GM23338 (cell line): Measurements from ENCODE around the gene C1QTNF7. TPM values are rescaled to one million over a fixed set of nuclear protein-coding genes. Genes with fewer than 3 reads are reported as not detected.

ENCODE experiments used
- ATAC-seq: fragments of 200-7000 bp; cut with Tn5 transposase; 3 replicates; pipeline ENCODE4 v1.9.1; 2020
- DNase-seq: peaks from one replicate; pipeline ENCODE4 v3.0.0-alpha.2; 2015; ENCODE audit warnings: low spot score
- H2AFZ ChIP-seq: fragments of 200-600 bp; sonication (generic); 2 replicates; pipeline ENCODE4 v1.8.0; 2016; ENCODE audit warnings: antibody characterized with exemption, mild to moderate bottlenecking, moderate library complexity
- H3F3A ChIP-seq: fragments of 200-600 bp; sonication (generic); replicated peaks from 2 replicates; pipeline ENCODE4 v1.8.0; 2017; ENCODE audit warnings: antibody characterized with exemption, mixed run types, low read depth
- H3K27ac ChIP-seq: fragments of 200-600 bp; sonication (generic); 2 replicates; pipeline ENCODE4 v1.6.1; 2016; ENCODE audit warnings: low read depth
- H3K27me3 ChIP-seq: fragments of 200-600 bp; sonication (generic); 2 replicates; pipeline ENCODE4 v1.8.0; 2016; ENCODE audit warnings: mild to moderate bottlenecking, mixed run types, moderate library complexity; ENCODE audit not compliant: insufficient read depth
- H3K36me3 ChIP-seq: fragments of 200-600 bp; sonication (generic); 2 replicates; pipeline ENCODE4 v1.8.0; 2016; ENCODE audit warnings: mild to moderate bottlenecking; ENCODE audit not compliant: insufficient read depth
- H3K4me1 ChIP-seq: fragments of 200-600 bp; sonication (generic); 2 replicates; pipeline ENCODE4 v1.8.0; 2016; ENCODE audit warnings: mild to moderate bottlenecking, moderate library complexity; ENCODE audit not compliant: insufficient read depth
- H3K4me2 ChIP-seq: fragments of 200-600 bp; sonication (generic); 2 replicates; pipeline ENCODE4 v1.7.1; 2017; ENCODE audit warnings: mixed run types
- H3K4me3 ChIP-seq: fragments of 200-600 bp; sonication (generic); 2 replicates; pipeline ENCODE4 v1.6.1; 2016; ENCODE audit warnings: mixed run types
- H3K79me2 ChIP-seq: fragments of 200-600 bp; sonication (generic); replicated peaks from 2 replicates; pipeline ENCODE4 v1.8.0; 2017; ENCODE audit warnings: mild to moderate bottlenecking; ENCODE audit not compliant: insufficient read depth
- H3K9me2 ChIP-seq: fragments of 200-600 bp; sonication (generic); 2 replicates; pipeline ENCODE4 v1.8.0; 2017; ENCODE audit not compliant: insufficient read depth
- H4K20me1 ChIP-seq: fragments of 200-600 bp; sonication (generic); replicated peaks from 2 replicates; pipeline ENCODE4 v1.8.0; 2017; ENCODE audit warnings: mild to moderate bottlenecking; ENCODE audit not compliant: insufficient read depth
- H3K27ac Mint-ChIP-seq: 2 replicates; pipeline ENCODE4 v1.8.0; 2020; ENCODE audit warnings: inconsistent platforms, mild to moderate bottlenecking, moderate library complexity, mixed read lengths
- H3K27me3 Mint-ChIP-seq: 3 replicates; pipeline ENCODE4 v1.8.0; 2022; ENCODE audit warnings: low read depth, mild to moderate bottlenecking, moderate library complexity, mixed read lengths, inconsistent platforms; ENCODE audit not compliant: insufficient read depth, poor library complexity
- H3K36me3 Mint-ChIP-seq: 3 replicates; pipeline ENCODE4 v1.8.0; 2021; ENCODE audit warnings: low read depth, mild to moderate bottlenecking, inconsistent platforms, moderate library complexity, mixed read lengths
- H3K4me1 Mint-ChIP-seq: 3 replicates; pipeline ENCODE4 v1.8.0; 2020; ENCODE audit warnings: mild to moderate bottlenecking, inconsistent platforms, mixed read lengths
- H3K4me3 Mint-ChIP-seq: 3 replicates; pipeline ENCODE4 v1.8.0; 2021; ENCODE audit warnings: moderate library complexity, mild to moderate bottlenecking, inconsistent platforms, mixed read lengths
- H3K9me3 Mint-ChIP-seq: 3 replicates; pipeline ENCODE4 v1.8.0; 2020; ENCODE audit warnings: moderate library complexity, mild to moderate bottlenecking, inconsistent platforms, mixed read lengths
- CREB1 ChIP-seq: fragments of 250-450 bp; sonication (Bioruptor Pico); IDR thresholded peaks from 2 replicates; pipeline ENCODE4 v1.5.0; 2020; ENCODE audit warnings: low read depth, mild to moderate bottlenecking, moderate library complexity
- ETS1 ChIP-seq: IDR thresholded peaks from 2 replicates; pipeline ENCODE4 v1.6.1; 2016; ENCODE audit warnings: antibody characterized with exemption
- EZH2 ChIP-seq: fragments of 200-600 bp; sonication (generic); IDR thresholded peaks from one replicate; pipeline ENCODE4 v1.8.0; 2017; ENCODE audit warnings: antibody characterized with exemption, mild to moderate bottlenecking, low read depth; ENCODE audit not compliant: unreplicated experiment
- EZH2phosphoT487 ChIP-seq: fragments of 200-600 bp; sonication (generic); IDR thresholded peaks from one replicate; pipeline ENCODE4 v1.8.1; 2018; ENCODE audit warnings: antibody characterized with exemption; ENCODE audit not compliant: unreplicated experiment
- JUNB ChIP-seq: IDR thresholded peaks from one replicate; pipeline ENCODE4 v1.6.1; 2016; ENCODE audit warnings: antibody characterized with exemption; ENCODE audit not compliant: unreplicated experiment
- NANOG ChIP-seq: IDR thresholded peaks from 2 replicates; pipeline ENCODE4 v1.6.1; 2016; ENCODE audit warnings: antibody characterized with exemption, borderline replicate concordance
- POLR2AphosphoS5 ChIP-seq: IDR thresholded peaks from 2 replicates; pipeline ENCODE4 v1.6.1; 2016; ENCODE audit warnings: antibody characterized with exemption, low read depth
- STAT1 ChIP-seq: IDR thresholded peaks from one replicate; pipeline ENCODE4 v1.6.1; 2016; ENCODE audit warnings: antibody characterized with exemption; ENCODE audit not compliant: unreplicated experiment
- ZNF114 ChIP-seq: fragments of 250-450 bp; sonication (Bioruptor Pico); IDR thresholded peaks from 2 replicates; pipeline ENCODE4 v1.5.0; 2020; ENCODE audit warnings: mild to moderate bottlenecking, moderate library complexity
- ZNF331 ChIP-seq: fragments of 250-450 bp; sonication (Bioruptor Pico); IDR thresholded peaks from 2 replicates; pipeline ENCODE4 v1.5.0; 2020; ENCODE audit warnings: low read depth, mild to moderate bottlenecking, moderate library complexity
- polyA plus RNA-seq: library from polyadenylated mRNA; unstranded; fragments of >200 nt; fragmentation: Nextera tagmentation; extraction: Ambion mirVana; gene quantifications from 2 replicates; pipeline ENCODE4 v1.2.1, GENCODE V29; 2016
- total RNA-seq: library from RNA; depleted of rRNA; stranded (reverse); fragments of >200 nt; shearing (Covaris generic); gene quantifications from 2 replicates; pipeline ENCODE4 v1.2.3, GENCODE V29; 2014
- TF ChIP-seq, protein P1 (sequence below), 2 experiments: fragments of 200-600 bp in 1 of 2; sonication (generic) in 1 of 2; conservative IDR thresholded peaks; 2 replicates each; pipeline versions ENCODE4 v1.5.1 to v1.6.1; 2016 to 2017; ENCODE audit warnings: antibody characterized with exemption in 2 of 2, low read depth in 2 of 2, mild to moderate bottlenecking in 2 of 2, moderate library complexity in 1 of 2
- TF ChIP-seq, protein P2 (sequence below): IDR thresholded peaks from one replicate; pipeline ENCODE4 v1.6.1; 2018; ENCODE audit warnings: antibody characterized with exemption; ENCODE audit not compliant: unreplicated experiment

C1QTNF7 gene
- total and polyA plus RNA-seq, 2 experiments from 2014 or later, result not detected

GRCh38 chr4:15438939-15439524, 11.2 kb downstream of the C1QTNF7 start (continued):
- no peak for TF ChIP-seq ETS1
- no peak for TF ChIP-seq NANOG
- TF ChIP-seq EZH2phosphoT487, result no peak
- no peak for TF ChIP-seq ZNF114 (CRISPR knock-in tag)
- TF ChIP-seq, protein P1, sequence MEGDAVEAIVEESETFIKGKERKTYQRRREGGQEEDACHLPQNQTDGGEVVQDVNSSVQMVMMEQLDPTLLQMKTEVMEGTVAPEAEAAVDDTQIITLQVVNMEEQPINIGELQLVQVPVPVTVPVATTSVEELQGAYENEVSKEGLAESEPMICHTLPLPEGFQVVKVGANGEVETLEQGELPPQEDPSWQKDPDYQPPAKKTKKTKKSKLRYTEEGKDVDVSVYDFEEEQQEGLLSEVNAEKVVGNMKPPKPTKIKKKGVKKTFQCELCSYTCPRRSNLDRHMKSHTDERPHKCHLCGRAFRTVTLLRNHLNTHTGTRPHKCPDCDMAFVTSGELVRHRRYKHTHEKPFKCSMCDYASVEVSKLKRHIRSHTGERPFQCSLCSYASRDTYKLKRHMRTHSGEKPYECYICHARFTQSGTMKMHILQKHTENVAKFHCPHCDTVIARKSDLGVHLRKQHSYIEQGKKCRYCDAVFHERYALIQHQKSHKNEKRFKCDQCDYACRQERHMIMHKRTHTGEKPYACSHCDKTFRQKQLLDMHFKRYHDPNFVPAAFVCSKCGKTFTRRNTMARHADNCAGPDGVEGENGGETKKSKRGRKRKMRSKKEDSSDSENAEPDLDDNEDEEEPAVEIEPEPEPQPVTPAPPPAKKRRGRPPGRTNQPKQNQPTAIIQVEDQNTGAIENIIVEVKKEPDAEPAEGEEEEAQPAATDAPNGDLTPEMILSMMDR (conservative IDR thresholded peaks at IDR 0.05; ENCODE audit: low read depth in 2 of 2), result no peak

DNA sequence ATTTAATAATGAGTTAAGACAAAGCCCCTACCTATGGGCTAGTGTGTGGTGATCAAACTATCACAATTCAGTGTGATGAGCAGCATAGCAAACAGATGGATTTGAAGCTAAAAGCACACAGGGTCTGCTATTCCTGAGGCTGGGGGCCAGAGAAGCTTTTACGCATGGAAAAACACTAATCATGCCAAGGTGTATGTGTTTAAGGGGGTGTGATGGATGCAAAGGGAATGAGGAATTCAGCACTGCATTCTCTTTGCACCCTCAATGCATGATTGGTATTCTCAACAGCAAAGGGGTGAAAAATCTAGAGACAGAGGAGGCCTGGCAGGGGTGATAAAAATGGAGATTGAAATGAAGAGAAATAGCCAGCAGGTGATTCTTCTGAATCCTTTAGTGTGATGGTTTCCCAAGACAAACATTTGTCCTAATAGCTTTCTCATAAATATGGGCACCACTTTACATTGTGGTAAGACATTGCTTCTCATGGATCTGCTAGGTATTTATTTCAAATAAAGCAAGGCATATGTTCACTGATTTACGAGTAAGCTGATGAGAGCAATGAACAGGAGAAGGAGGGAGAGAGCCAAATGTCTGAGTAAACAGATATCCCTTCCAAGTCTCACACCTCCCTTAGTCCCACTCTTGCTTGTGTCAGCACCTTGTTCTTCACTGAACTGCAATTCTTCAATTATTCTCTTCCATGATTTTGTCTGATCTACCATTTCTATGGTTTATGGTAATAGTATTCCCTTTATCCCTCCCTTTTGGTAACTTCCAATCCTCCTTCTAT, 15.7 kb downstream of the C1QTNF7 start:
- Histone ChIP-seq H4K20me1 (no peaks in the 10 kb centered on the region), H3K4me3 (no peak overlapping the region), H3K4me2 (no peak overlapping the region), H3K27me3 (no peaks in the 10 kb centered on the region), H3K27ac (no peak overlapping the region), H3K4me1 (no peaks in the 10 kb centered on the region), H3K36me3 (no peaks in the 10 kb centered on the region), H3K9me2 (no peaks in the 10 kb centered on the region; the same call in 1 of the 2 replicates), H2AFZ (no peak overlapping the region), H3F3A (no peaks in the 10 kb centered on the region), H3K79me2 (no peaks in the 10 kb centered on the region)
- H3K9me3 Mint-ChIP-seq, result peaks cover 11% of the 10 kb centered on the region
- no peak for ATAC-seq
- H3K36me3 Mint-ChIP-seq, result no peaks in the 10 kb centered on the region
- H3K4me1 Mint-ChIP-seq, result no peaks in the 10 kb centered on the region
- H3K27me3 Mint-ChIP-seq, result peaks cover 2% of the 10 kb centered on the region
- no peak for DNase-seq
- no peak overlapping the region for H3K4me3 Mint-ChIP-seq
- no peak overlapping the region for H3K27ac Mint-ChIP-seq
- TF ChIP-seq ZNF331 (no peak), ETS1 (no peak), NANOG (no peak), EZH2 (no peak), ZNF114 (CRISPR knock-in tag) (no peak), CREB1 (CRISPR knock-in tag) (no peak), JUNB (no peak), POLR2AphosphoS5 (no peak), EZH2phosphoT487 (no peak), STAT1 (no peak)
- TF ChIP-seq, protein P2, sequence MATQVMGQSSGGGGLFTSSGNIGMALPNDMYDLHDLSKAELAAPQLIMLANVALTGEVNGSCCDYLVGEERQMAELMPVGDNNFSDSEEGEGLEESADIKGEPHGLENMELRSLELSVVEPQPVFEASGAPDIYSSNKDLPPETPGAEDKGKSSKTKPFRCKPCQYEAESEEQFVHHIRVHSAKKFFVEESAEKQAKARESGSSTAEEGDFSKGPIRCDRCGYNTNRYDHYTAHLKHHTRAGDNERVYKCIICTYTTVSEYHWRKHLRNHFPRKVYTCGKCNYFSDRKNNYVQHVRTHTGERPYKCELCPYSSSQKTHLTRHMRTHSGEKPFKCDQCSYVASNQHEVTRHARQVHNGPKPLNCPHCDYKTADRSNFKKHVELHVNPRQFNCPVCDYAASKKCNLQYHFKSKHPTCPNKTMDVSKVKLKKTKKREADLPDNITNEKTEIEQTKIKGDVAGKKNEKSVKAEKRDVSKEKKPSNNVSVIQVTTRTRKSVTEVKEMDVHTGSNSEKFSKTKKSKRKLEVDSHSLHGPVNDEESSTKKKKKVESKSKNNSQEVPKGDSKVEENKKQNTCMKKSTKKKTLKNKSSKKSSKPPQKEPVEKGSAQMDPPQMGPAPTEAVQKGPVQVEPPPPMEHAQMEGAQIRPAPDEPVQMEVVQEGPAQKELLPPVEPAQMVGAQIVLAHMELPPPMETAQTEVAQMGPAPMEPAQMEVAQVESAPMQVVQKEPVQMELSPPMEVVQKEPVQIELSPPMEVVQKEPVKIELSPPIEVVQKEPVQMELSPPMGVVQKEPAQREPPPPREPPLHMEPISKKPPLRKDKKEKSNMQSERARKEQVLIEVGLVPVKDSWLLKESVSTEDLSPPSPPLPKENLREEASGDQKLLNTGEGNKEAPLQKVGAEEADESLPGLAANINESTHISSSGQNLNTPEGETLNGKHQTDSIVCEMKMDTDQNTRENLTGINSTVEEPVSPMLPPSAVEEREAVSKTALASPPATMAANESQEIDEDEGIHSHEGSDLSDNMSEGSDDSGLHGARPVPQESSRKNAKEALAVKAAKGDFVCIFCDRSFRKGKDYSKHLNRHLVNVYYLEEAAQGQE, result no peak
- TF ChIP-seq, protein P1 (conservative IDR thresholded peaks at IDR 0.05; ENCODE audit: low read depth in 2 of 2), result no peak
